Ishikawa (cell line): Measurements from ENCODE around the gene DECR2.

Experiments
- CEBPB ChIP-seq: IDR thresholded peaks from 2 replicates; pipeline ENCODE4 v1.6.1; 2012
- EGR1 ChIP-seq: IDR thresholded peaks from 2 replicates; pipeline ENCODE4 v1.6.1; 2012
- EP300 ChIP-seq: IDR thresholded peaks from 2 replicates; pipeline ENCODE4 v1.6.1; 2012; ENCODE audit warnings: borderline replicate concordance
- MAX ChIP-seq: IDR thresholded peaks from 2 replicates; pipeline ENCODE4 v1.6.1; 2012
- NFIC ChIP-seq: IDR thresholded peaks from 2 replicates; pipeline ENCODE4 v1.6.1; 2012
- RAD21 ChIP-seq: IDR thresholded peaks from 2 replicates; pipeline ENCODE4 v1.6.1; 2012; ENCODE audit warnings: low read depth
- TEAD4 ChIP-seq: IDR thresholded peaks from 2 replicates; pipeline ENCODE4 v1.6.1; 2012
- USF1 ChIP-seq: IDR thresholded peaks from 2 replicates; pipeline ENCODE4 v1.6.1; 2012
- YY1 ChIP-seq: IDR thresholded peaks from 2 replicates; pipeline ENCODE4 v1.6.1; 2012; ENCODE audit warnings: low read depth
- TF ChIP-seq, protein P1 (sequence below): IDR thresholded peaks from 2 replicates; pipeline ENCODE4 v1.6.1; 2012; ENCODE audit warnings: low read depth, mild to moderate bottlenecking

DNA sequence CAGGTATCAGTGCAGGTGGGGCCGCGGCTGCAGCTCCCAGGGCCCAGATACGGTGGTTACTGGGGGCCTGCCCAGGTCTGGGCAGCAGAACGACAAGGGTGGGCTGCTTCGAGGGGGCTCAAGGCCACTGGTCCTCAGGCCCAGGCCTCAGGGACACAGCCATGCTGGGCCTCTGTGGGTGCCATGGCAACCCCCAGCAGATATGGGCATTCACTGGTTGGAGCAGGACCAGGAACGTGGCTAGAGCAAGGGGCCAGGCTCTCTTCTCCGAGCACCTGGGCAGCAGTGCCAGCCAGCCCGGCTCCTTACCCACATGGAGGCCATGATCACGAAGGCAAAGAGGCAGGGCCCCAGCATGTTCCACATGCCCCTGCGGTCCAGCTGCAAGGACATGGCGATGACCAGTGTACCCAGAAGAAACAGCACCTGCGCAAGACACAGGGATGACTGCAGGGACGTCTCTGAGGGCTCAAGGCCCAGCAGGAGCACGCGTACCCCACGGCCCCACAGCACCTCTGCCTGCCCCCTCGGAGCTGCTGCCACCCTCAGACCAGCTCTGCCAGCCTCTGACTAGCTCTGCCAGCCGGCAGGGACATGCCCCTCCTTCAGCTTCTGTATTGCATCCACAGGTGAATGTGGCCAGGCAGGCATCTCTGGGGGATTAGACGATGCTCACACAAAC, 29.2 kb upstream of the DECR2 start:
- TF ChIP-seq RAD21 (no peak), CEBPB (no peak), EGR1 (no peak), MAX (no peak), NFIC (no peak), YY1 (no peak), TEAD4 (no peak), EP300 (no peak), USF1 (no peak)
- TF ChIP-seq, protein P1, sequence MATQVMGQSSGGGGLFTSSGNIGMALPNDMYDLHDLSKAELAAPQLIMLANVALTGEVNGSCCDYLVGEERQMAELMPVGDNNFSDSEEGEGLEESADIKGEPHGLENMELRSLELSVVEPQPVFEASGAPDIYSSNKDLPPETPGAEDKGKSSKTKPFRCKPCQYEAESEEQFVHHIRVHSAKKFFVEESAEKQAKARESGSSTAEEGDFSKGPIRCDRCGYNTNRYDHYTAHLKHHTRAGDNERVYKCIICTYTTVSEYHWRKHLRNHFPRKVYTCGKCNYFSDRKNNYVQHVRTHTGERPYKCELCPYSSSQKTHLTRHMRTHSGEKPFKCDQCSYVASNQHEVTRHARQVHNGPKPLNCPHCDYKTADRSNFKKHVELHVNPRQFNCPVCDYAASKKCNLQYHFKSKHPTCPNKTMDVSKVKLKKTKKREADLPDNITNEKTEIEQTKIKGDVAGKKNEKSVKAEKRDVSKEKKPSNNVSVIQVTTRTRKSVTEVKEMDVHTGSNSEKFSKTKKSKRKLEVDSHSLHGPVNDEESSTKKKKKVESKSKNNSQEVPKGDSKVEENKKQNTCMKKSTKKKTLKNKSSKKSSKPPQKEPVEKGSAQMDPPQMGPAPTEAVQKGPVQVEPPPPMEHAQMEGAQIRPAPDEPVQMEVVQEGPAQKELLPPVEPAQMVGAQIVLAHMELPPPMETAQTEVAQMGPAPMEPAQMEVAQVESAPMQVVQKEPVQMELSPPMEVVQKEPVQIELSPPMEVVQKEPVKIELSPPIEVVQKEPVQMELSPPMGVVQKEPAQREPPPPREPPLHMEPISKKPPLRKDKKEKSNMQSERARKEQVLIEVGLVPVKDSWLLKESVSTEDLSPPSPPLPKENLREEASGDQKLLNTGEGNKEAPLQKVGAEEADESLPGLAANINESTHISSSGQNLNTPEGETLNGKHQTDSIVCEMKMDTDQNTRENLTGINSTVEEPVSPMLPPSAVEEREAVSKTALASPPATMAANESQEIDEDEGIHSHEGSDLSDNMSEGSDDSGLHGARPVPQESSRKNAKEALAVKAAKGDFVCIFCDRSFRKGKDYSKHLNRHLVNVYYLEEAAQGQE, result no peak
